GM23338 (cell line): ENCODE data around the gene PPP1R9B. TPM values are rescaled to one million over a fixed set of nuclear protein-coding genes. Genes with fewer than 3 reads are reported as not detected.

ENCODE experiments used
- ATAC-seq: fragments of 200-7000 bp; cut with Tn5 transposase; 3 replicates; pipeline ENCODE4 v1.9.1; 2020
- DNase-seq: peaks from one replicate; pipeline ENCODE4 v3.0.0-alpha.2; 2015; ENCODE audit warnings: low spot score
- H2AFZ ChIP-seq: fragments of 200-600 bp; sonication (generic); 2 replicates; pipeline ENCODE4 v1.8.0; 2016; ENCODE audit warnings: antibody characterized with exemption, mild to moderate bottlenecking, moderate library complexity
- H3F3A ChIP-seq: fragments of 200-600 bp; sonication (generic); replicated peaks from 2 replicates; pipeline ENCODE4 v1.8.0; 2017; ENCODE audit warnings: antibody characterized with exemption, mixed run types, low read depth
- H3K27ac ChIP-seq: fragments of 200-600 bp; sonication (generic); 2 replicates; pipeline ENCODE4 v1.6.1; 2016; ENCODE audit warnings: low read depth
- H3K27me3 ChIP-seq: fragments of 200-600 bp; sonication (generic); 2 replicates; pipeline ENCODE4 v1.8.0; 2016; ENCODE audit warnings: mild to moderate bottlenecking, mixed run types, moderate library complexity; ENCODE audit not compliant: insufficient read depth
- H3K36me3 ChIP-seq: fragments of 200-600 bp; sonication (generic); 2 replicates; pipeline ENCODE4 v1.8.0; 2016; ENCODE audit warnings: mild to moderate bottlenecking; ENCODE audit not compliant: insufficient read depth
- H3K4me1 ChIP-seq: fragments of 200-600 bp; sonication (generic); 2 replicates; pipeline ENCODE4 v1.8.0; 2016; ENCODE audit warnings: mild to moderate bottlenecking, moderate library complexity; ENCODE audit not compliant: insufficient read depth
- H3K4me2 ChIP-seq: fragments of 200-600 bp; sonication (generic); 2 replicates; pipeline ENCODE4 v1.7.1; 2017; ENCODE audit warnings: mixed run types
- H3K4me3 ChIP-seq: fragments of 200-600 bp; sonication (generic); 2 replicates; pipeline ENCODE4 v1.6.1; 2016; ENCODE audit warnings: mixed run types
- H3K79me2 ChIP-seq: fragments of 200-600 bp; sonication (generic); replicated peaks from 2 replicates; pipeline ENCODE4 v1.8.0; 2017; ENCODE audit warnings: mild to moderate bottlenecking; ENCODE audit not compliant: insufficient read depth
- H3K9me2 ChIP-seq: fragments of 200-600 bp; sonication (generic); 2 replicates; pipeline ENCODE4 v1.8.0; 2017; ENCODE audit not compliant: insufficient read depth
- H4K20me1 ChIP-seq: fragments of 200-600 bp; sonication (generic); replicated peaks from 2 replicates; pipeline ENCODE4 v1.8.0; 2017; ENCODE audit warnings: mild to moderate bottlenecking; ENCODE audit not compliant: insufficient read depth
- H3K27ac Mint-ChIP-seq: 2 replicates; pipeline ENCODE4 v1.8.0; 2020; ENCODE audit warnings: inconsistent platforms, mild to moderate bottlenecking, moderate library complexity, mixed read lengths
- H3K27me3 Mint-ChIP-seq: 3 replicates; pipeline ENCODE4 v1.8.0; 2022; ENCODE audit warnings: low read depth, mild to moderate bottlenecking, moderate library complexity, mixed read lengths, inconsistent platforms; ENCODE audit not compliant: insufficient read depth, poor library complexity
- H3K36me3 Mint-ChIP-seq: 3 replicates; pipeline ENCODE4 v1.8.0; 2021; ENCODE audit warnings: low read depth, mild to moderate bottlenecking, inconsistent platforms, moderate library complexity, mixed read lengths
- H3K4me1 Mint-ChIP-seq: 3 replicates; pipeline ENCODE4 v1.8.0; 2020; ENCODE audit warnings: mild to moderate bottlenecking, inconsistent platforms, mixed read lengths
- H3K4me3 Mint-ChIP-seq: 3 replicates; pipeline ENCODE4 v1.8.0; 2021; ENCODE audit warnings: moderate library complexity, mild to moderate bottlenecking, inconsistent platforms, mixed read lengths
- H3K9me3 Mint-ChIP-seq: 3 replicates; pipeline ENCODE4 v1.8.0; 2020; ENCODE audit warnings: moderate library complexity, mild to moderate bottlenecking, inconsistent platforms, mixed read lengths
- EZH2 ChIP-seq: fragments of 200-600 bp; sonication (generic); IDR thresholded peaks from one replicate; pipeline ENCODE4 v1.8.0; 2017; ENCODE audit warnings: antibody characterized with exemption, mild to moderate bottlenecking, low read depth; ENCODE audit not compliant: unreplicated experiment
- EZH2phosphoT487 ChIP-seq: fragments of 200-600 bp; sonication (generic); IDR thresholded peaks from one replicate; pipeline ENCODE4 v1.8.1; 2018; ENCODE audit warnings: antibody characterized with exemption; ENCODE audit not compliant: unreplicated experiment
- JUNB ChIP-seq: IDR thresholded peaks from one replicate; pipeline ENCODE4 v1.6.1; 2016; ENCODE audit warnings: antibody characterized with exemption; ENCODE audit not compliant: unreplicated experiment
- NANOG ChIP-seq: IDR thresholded peaks from 2 replicates; pipeline ENCODE4 v1.6.1; 2016; ENCODE audit warnings: antibody characterized with exemption, borderline replicate concordance
- POLR2AphosphoS5 ChIP-seq: IDR thresholded peaks from 2 replicates; pipeline ENCODE4 v1.6.1; 2016; ENCODE audit warnings: antibody characterized with exemption, low read depth
- REST ChIP-seq: IDR thresholded peaks from one replicate; pipeline ENCODE4 v1.6.1; 2018; ENCODE audit warnings: antibody characterized with exemption; ENCODE audit not compliant: unreplicated experiment
- STAT1 ChIP-seq: IDR thresholded peaks from one replicate; pipeline ENCODE4 v1.6.1; 2016; ENCODE audit warnings: antibody characterized with exemption; ENCODE audit not compliant: unreplicated experiment
- ZNF114 ChIP-seq: fragments of 250-450 bp; sonication (Bioruptor Pico); IDR thresholded peaks from 2 replicates; pipeline ENCODE4 v1.5.0; 2020; ENCODE audit warnings: mild to moderate bottlenecking, moderate library complexity
- ZNF331 ChIP-seq: fragments of 250-450 bp; sonication (Bioruptor Pico); IDR thresholded peaks from 2 replicates; pipeline ENCODE4 v1.5.0; 2020; ENCODE audit warnings: low read depth, mild to moderate bottlenecking, moderate library complexity
- polyA plus RNA-seq: library from polyadenylated mRNA; unstranded; fragments of >200 nt; fragmentation: Nextera tagmentation; extraction: Ambion mirVana; gene quantifications from 2 replicates; pipeline ENCODE4 v1.2.1, GENCODE V29; 2016
- total RNA-seq: library from RNA; depleted of rRNA; stranded (reverse); fragments of >200 nt; shearing (Covaris generic); gene quantifications from 2 replicates; pipeline ENCODE4 v1.2.3, GENCODE V29; 2014
- TF ChIP-seq, protein P1 (sequence below): fragments of 250-450 bp; sonication (Bioruptor Pico); IDR thresholded peaks from 2 replicates; pipeline ENCODE4 v1.5.0; 2020; ENCODE audit warnings: mild to moderate bottlenecking, moderate library complexity
- TF ChIP-seq, protein P2 (sequence below): IDR thresholded peaks from 2 replicates; pipeline ENCODE4 v1.6.1; 2016; ENCODE audit warnings: antibody characterized with exemption
- TF ChIP-seq, protein P3 (sequence below), 2 experiments: fragments of 200-600 bp in 1 of 2; sonication (generic) in 1 of 2; conservative IDR thresholded peaks; 2 replicates each; pipeline versions ENCODE4 v1.5.1 to v1.6.1; 2016 to 2017; ENCODE audit warnings: antibody characterized with exemption in 2 of 2, low read depth in 2 of 2, mild to moderate bottlenecking in 2 of 2, moderate library complexity in 1 of 2

PPP1R9B gene
- total and polyA plus RNA-seq, 2 experiments from 2014 or later: 2.1 to 10.5 TPM

DNA sequence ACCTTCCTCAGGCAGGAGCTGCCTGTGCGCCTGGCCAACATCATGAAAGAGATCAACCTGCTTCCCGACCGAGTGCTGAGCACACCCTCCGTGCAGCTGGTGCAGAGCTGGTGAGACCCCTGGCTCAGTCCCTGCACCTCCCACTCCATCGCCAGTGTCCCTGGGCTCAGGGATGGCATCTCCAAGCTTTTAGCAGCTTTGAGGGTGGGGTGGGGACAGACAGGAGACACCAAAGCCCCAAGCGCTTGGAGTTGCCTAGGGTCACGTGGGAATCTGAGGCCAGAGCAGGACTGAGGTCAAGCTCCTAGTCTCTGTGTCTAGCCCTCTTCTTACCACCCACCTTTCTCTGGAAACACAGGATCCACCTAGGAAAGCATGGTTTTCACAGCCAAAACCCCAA lies 53.0 kb downstream of the PPP1R9B start (continued):
- TF ChIP-seq, protein P1, sequence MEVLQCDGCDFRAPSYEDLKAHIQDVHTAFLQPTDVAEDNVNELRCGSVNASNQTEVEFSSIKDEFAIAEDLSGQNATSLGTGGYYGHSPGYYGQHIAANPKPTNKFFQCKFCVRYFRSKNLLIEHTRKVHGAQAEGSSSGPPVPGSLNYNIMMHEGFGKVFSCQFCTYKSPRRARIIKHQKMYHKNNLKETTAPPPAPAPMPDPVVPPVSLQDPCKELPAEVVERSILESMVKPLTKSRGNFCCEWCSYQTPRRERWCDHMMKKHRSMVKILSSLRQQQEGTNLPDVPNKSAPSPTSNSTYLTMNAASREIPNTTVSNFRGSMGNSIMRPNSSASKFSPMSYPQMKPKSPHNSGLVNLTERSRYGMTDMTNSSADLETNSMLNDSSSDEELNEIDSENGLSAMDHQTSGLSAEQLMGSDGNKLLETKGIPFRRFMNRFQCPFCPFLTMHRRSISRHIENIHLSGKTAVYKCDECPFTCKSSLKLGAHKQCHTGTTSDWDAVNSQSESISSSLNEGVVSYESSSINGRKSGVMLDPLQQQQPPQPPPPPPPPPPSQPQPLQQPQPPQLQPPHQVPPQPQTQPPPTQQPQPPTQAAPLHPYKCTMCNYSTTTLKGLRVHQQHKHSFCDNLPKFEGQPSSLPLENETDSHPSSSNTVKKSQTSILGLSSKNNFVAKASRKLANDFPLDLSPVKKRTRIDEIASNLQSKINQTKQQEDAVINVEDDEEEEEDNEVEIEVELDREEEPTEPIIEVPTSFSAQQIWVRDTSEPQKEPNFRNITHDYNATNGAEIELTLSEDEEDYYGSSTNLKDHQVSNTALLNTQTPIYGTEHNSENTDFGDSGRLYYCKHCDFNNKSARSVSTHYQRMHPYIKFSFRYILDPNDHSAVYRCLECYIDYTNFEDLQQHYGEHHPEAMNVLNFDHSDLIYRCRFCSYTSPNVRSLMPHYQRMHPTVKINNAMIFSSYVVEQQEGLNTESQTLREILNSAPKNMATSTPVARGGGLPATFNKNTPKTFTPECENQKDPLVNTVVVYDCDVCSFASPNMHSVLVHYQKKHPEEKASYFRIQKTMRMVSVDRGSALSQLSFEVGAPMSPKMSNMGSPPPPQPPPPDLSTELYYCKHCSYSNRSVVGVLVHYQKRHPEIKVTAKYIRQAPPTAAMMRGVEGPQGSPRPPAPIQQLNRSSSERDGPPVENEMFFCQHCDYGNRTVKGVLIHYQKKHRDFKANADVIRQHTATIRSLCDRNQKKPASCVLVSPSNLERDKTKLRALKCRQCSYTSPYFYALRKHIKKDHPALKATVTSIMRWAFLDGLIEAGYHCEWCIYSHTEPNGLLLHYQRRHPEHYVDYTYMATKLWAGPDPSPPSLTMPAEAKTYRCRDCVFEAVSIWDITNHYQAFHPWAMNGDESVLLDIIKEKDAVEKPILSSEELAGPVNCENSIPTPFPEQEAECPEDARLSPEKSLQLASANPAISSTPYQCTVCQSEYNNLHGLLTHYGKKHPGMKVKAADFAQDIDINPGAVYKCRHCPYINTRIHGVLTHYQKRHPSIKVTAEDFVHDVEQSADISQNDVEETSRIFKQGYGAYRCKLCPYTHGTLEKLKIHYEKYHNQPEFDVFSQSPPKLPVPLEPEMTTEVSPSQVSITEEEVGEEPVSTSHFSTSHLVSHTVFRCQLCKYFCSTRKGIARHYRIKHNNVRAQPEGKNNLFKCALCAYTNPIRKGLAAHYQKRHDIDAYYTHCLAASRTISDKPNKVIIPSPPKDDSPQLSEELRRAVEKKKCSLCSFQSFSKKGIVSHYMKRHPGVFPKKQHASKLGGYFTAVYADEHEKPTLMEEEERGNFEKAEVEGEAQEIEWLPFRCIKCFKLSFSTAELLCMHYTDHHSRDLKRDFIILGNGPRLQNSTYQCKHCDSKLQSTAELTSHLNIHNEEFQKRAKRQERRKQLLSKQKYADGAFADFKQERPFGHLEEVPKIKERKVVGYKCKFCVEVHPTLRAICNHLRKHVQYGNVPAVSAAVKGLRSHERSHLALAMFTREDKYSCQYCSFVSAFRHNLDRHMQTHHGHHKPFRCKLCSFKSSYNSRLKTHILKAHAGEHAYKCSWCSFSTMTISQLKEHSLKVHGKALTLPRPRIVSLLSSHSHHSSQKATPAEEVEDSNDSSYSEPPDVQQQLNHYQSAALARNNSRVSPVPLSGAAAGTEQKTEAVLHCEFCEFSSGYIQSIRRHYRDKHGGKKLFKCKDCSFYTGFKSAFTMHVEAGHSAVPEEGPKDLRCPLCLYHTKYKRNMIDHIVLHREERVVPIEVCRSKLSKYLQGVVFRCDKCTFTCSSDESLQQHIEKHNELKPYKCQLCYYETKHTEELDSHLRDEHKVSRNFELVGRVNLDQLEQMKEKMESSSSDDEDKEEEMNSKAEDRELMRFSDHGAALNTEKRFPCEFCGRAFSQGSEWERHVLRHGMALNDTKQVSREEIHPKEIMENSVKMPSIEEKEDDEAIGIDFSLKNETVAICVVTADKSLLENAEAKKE (CRISPR knock-in tag): no peak
- TF ChIP-seq POLR2AphosphoS5: no peak
- no peak for TF ChIP-seq EZH2phosphoT487
- TF ChIP-seq ZNF114 (CRISPR knock-in tag): no peak
- TF ChIP-seq ZNF331 (CRISPR knock-in tag): no peak
- no peak for TF ChIP-seq JUNB

- H3K4me3 Mint-ChIP-seq: no peak overlapping the region; the same call in 2 of the 3 replicates
- Histone ChIP-seq H3K4me3 (no peak overlapping the region), H3K79me2 (no peaks in the 10 kb centered on the region), H3K36me3 (no peaks in the 10 kb centered on the region), H4K20me1 (no peaks in the 10 kb centered on the region), H2AFZ (no peak overlapping the region), H3F3A (no peaks in the 10 kb centered on the region), H3K4me2 (no peak overlapping the region), H3K4me1 (peaks cover 12% of the 10 kb centered on the region; the same call in 1 of the 2 replicates), H3K27me3 (no peaks in the 10 kb centered on the region), H3K27ac (no peak overlapping the region), H3K9me2 (no peaks in the 10 kb centered on the region)
- H3K36me3 Mint-ChIP-seq: peaks cover 2% of the 10 kb centered on the region; the same call in 1 of the 3 replicates
- H3K9me3 Mint-ChIP-seq: no peaks in the 10 kb centered on the region
- H3K4me1 Mint-ChIP-seq: peaks cover 18% of the 10 kb centered on the region
- H3K27me3 Mint-ChIP-seq: peaks cover 14% of the 10 kb centered on the region
- H3K27ac Mint-ChIP-seq: no peak overlapping the region
- ATAC-seq: no peak
- DNase-seq: no peak
- TF ChIP-seq ZNF114 (CRISPR knock-in tag) (no peak), STAT1 (no peak), ZNF331 (CRISPR knock-in tag) (no peak), POLR2AphosphoS5 (no peak), EZH2phosphoT487 (no peak), NANOG (no peak), REST (no peak), EZH2 (no peak)
- TF ChIP-seq, protein P2, sequence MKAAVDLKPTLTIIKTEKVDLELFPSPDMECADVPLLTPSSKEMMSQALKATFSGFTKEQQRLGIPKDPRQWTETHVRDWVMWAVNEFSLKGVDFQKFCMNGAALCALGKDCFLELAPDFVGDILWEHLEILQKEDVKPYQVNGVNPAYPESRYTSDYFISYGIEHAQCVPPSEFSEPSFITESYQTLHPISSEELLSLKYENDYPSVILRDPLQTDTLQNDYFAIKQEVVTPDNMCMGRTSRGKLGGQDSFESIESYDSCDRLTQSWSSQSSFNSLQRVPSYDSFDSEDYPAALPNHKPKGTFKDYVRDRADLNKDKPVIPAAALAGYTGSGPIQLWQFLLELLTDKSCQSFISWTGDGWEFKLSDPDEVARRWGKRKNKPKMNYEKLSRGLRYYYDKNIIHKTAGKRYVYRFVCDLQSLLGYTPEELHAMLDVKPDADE: no peak
- TF ChIP-seq, protein P3, sequence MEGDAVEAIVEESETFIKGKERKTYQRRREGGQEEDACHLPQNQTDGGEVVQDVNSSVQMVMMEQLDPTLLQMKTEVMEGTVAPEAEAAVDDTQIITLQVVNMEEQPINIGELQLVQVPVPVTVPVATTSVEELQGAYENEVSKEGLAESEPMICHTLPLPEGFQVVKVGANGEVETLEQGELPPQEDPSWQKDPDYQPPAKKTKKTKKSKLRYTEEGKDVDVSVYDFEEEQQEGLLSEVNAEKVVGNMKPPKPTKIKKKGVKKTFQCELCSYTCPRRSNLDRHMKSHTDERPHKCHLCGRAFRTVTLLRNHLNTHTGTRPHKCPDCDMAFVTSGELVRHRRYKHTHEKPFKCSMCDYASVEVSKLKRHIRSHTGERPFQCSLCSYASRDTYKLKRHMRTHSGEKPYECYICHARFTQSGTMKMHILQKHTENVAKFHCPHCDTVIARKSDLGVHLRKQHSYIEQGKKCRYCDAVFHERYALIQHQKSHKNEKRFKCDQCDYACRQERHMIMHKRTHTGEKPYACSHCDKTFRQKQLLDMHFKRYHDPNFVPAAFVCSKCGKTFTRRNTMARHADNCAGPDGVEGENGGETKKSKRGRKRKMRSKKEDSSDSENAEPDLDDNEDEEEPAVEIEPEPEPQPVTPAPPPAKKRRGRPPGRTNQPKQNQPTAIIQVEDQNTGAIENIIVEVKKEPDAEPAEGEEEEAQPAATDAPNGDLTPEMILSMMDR (conservative IDR thresholded peaks at IDR 0.05; ENCODE audit: low read depth in 2 of 2): no peak
Observed at GRCh38 chr17:50096758-50097157, 53.7 kb downstream of the PPP1R9B start.
